HepG2 (cell line): ENCODE measurements around the gene SESN3. TPM values are rescaled to one million over a fixed set of nuclear protein-coding genes. Genes with fewer than 3 reads are reported as not detected.
A peak's percentile ranks its signal among the peaks of the same experiment; 100 is the strongest.

Source experiments
- ATAC-seq: fragments of 200-7000 bp; cut with Tn5 transposase; 3 replicates; pipeline ENCODE4 v1.9.1; 2020; ENCODE audit warnings: mild to moderate bottlenecking, moderate library complexity
- BruUV-seq: library from RNA; stranded (reverse); fragments of 400-500 nt; replicated peaks from 2 replicates; lab custom pipeline; 2021; lab: Mats Ljungman, UMichigan
- CTCF ChIA-PET: fragments of 300-600 bp; formaldehyde crosslinking; extraction: SDS; loops from one replicate; lab custom pipeline; 2021; ENCODE audit warnings: low total read pairs, inconsistent platforms, low intra/inter-chr PET ratio; lab: Yijun Ruan, JAX
- POLR2A ChIA-PET: fragments of 350-600 bp; sonication (Branson Sonifier 250); formaldehyde crosslinking; loops from one replicate; lab custom pipeline; 2020; ENCODE audit warnings: antibody characterized with exemption, inconsistent platforms; lab: Yijun Ruan, JAX
- DNase-seq: peaks from one replicate; pipeline ENCODE4 v3.0.0-alpha.2; 2015; ENCODE audit warnings: low spot score
- FAIRE-seq: peaks from 3 replicates; lab custom pipeline; 2011; peaks lifted over from hg19 to GRCh38; lab: Jason Lieb, UNC
- H2AFZ ChIP-seq: one replicate; pipeline ENCODE4 v1.6.1; 2011; ENCODE audit warnings: low read length, inconsistent platforms
- H3K27ac ChIP-seq: fragments of 300-600 bp; 3 replicates; pipeline ENCODE4 v1.8.0; 2011; ENCODE audit warnings: mixed run types, mild to moderate bottlenecking, mixed read lengths, low read length, inconsistent platforms; ENCODE audit not compliant: insufficient read depth; ENCODE audit errors: extremely low read length
- H3K27me3 ChIP-seq, 2 experiments: fragments of 200-600 bp in 1 of 2; 2 replicates in 1 of 2; 3 replicates in 1 of 2; pipeline versions ENCODE4 v1.6.0 to v1.8.0; 2011; ENCODE audit warnings: low read length in 2 of 2, mild to moderate bottlenecking in 2 of 2, moderate library complexity in 2 of 2, inconsistent platforms in 1 of 2; ENCODE audit not compliant: insufficient read depth in 2 of 2, control insufficient read depth in 1 of 2
- H3K36me3 ChIP-seq, 2 experiments: fragments of 200-600 bp in 1 of 2; replicated peaks in 1 of 2; 2 replicates in 1 of 2; 3 replicates in 1 of 2; pipeline versions ENCODE4 v1.5.1 to v1.8.0; 2011; ENCODE audit warnings: low read length in 2 of 2, inconsistent platforms in 1 of 2; ENCODE audit not compliant: insufficient read depth in 2 of 2, control insufficient read depth in 1 of 2
- H3K4me1 ChIP-seq: 2 replicates; pipeline ENCODE4 v1.5.1; 2012; ENCODE audit warnings: low read length, inconsistent platforms; ENCODE audit not compliant: insufficient read depth
- H3K4me2 ChIP-seq: 2 replicates; pipeline ENCODE4 v1.6.0; 2011; ENCODE audit warnings: low read depth, low read length, inconsistent platforms
- H3K4me3 ChIP-seq, 3 experiments: fragments of 200-600 bp in 1 of 3; sonication (generic), shearing (Covaris generic) in 1 of 3; replicated peaks in 1 of 3; 2 replicates each; pipeline ENCODE4 v1.5.1; 2011 to 2016; ENCODE audit warnings: low read length in 3 of 3, inconsistent platforms in 2 of 3, low read depth in 2 of 3, mild to moderate bottlenecking in 2 of 3, control low read depth in 1 of 3, mixed read lengths in 1 of 3; ENCODE audit not compliant: insufficient read depth in 1 of 3
- H3K79me2 ChIP-seq: one replicate; pipeline ENCODE4 v1.6.1; 2011; ENCODE audit warnings: low read length, inconsistent platforms; ENCODE audit not compliant: insufficient read depth
- H3K9ac ChIP-seq: 2 replicates; pipeline ENCODE4 v1.6.0; 2011; ENCODE audit warnings: mild to moderate bottlenecking, low read depth, low read length, inconsistent platforms; ENCODE audit not compliant: insufficient read depth
- H3K9me3 ChIP-seq: 2 replicates; pipeline ENCODE4 v1.5.1; 2012; ENCODE audit warnings: mild to moderate bottlenecking, low read length
- H4K20me1 ChIP-seq: 2 replicates; pipeline ENCODE4 v1.6.0; 2011; ENCODE audit warnings: inconsistent platforms, mild to moderate bottlenecking, low read length, moderate library complexity; ENCODE audit not compliant: insufficient read depth
- AHR ChIP-seq: IDR thresholded peaks from 2 replicates; pipeline ENCODE4 v1.6.1; 2018; ENCODE audit warnings: missing genetic modification reagents, missing compliant biosample characterization
- CHD2 ChIP-seq: IDR thresholded peaks from 2 replicates; pipeline ENCODE4 v1.6.1; 2011; ENCODE audit warnings: low read depth, low read length, improper control_type of control experiment
- CREB1 ChIP-seq, 2 experiments: fragments of 450-650 bp in 1 of 2; IDR thresholded peaks; 2 replicates each; pipeline ENCODE4 v1.6.1; 2016 to 2017; ENCODE audit warnings: control low read depth in 1 of 2, mild to moderate bottlenecking in 1 of 2, missing compliant biosample characterization in 1 of 2, missing genetic modification characterization in 1 of 2
- GLI4 ChIP-seq: sonication (generic); formaldehyde crosslinking; IDR thresholded peaks from 2 replicates; pipeline ENCODE4 v1.5.1; 2020; ENCODE audit warnings: missing genetic modification reagents, mild to moderate bottlenecking, moderate library complexity, borderline replicate concordance
- HNRNPLL ChIP-seq: fragments of 200-400 bp; formaldehyde crosslinking; IDR thresholded peaks from 2 replicates; pipeline ENCODE4 v1.6.1; 2017; ENCODE audit warnings: mild to moderate bottlenecking, low read depth, low read length; ENCODE audit not compliant: poor library complexity, severe bottlenecking
- IRX3 ChIP-seq: sonication (generic); formaldehyde crosslinking; IDR thresholded peaks from 2 replicates; pipeline ENCODE4 v1.8.1; 2023; ENCODE audit warnings: mild to moderate bottlenecking, low read depth, missing genetic modification reagents, borderline replicate concordance
- MTA1 ChIP-seq: sonication (generic); formaldehyde crosslinking; IDR thresholded peaks from 2 replicates; pipeline ENCODE4 v1.4.0; 2020; ENCODE audit warnings: missing genetic modification reagents, mild to moderate bottlenecking, borderline replicate concordance
- NFE2L1 ChIP-seq: sonication (generic); formaldehyde crosslinking; IDR thresholded peaks from 2 replicates; pipeline ENCODE4 v1.4.0; 2020; ENCODE audit warnings: missing genetic modification reagents, mild to moderate bottlenecking, borderline replicate concordance
- RAD21 ChIP-seq: fragments of 450-650 bp; formaldehyde crosslinking; IDR thresholded peaks from 2 replicates; pipeline ENCODE4 v1.5.0; 2020; ENCODE audit warnings: mild to moderate bottlenecking
- SKIL ChIP-seq: sonication (generic); formaldehyde crosslinking; IDR thresholded peaks from 2 replicates; pipeline ENCODE4 v1.8.0; 2022; ENCODE audit warnings: missing genetic modification reagents, mild to moderate bottlenecking, moderate library complexity, borderline replicate concordance
- TSC22D2 ChIP-seq: sonication (generic); formaldehyde crosslinking; IDR thresholded peaks from 2 replicates; pipeline ENCODE4 v1.5.1; 2020; ENCODE audit warnings: missing genetic modification reagents, mild to moderate bottlenecking, borderline replicate concordance
- ZBTB39 ChIP-seq: sonication (generic); formaldehyde crosslinking; IDR thresholded peaks from 2 replicates; pipeline ENCODE4 v1.5.0; 2020; ENCODE audit warnings: missing genetic modification reagents
- ZKSCAN8 ChIP-seq: IDR thresholded peaks from 2 replicates; pipeline ENCODE4 v1.6.1; 2016; ENCODE audit warnings: borderline replicate concordance, missing genetic modification reagents, missing compliant biosample characterization
- ZNF282 ChIP-seq: fragments of 450-650 bp; IDR thresholded peaks from 2 replicates; pipeline ENCODE4 v1.6.1; 2018; ENCODE audit not compliant: partially characterized antibody
- ZNF543 ChIP-seq: sonication (generic); formaldehyde crosslinking; IDR thresholded peaks from 2 replicates; pipeline ENCODE4 v1.4.0; 2020; ENCODE audit warnings: mild to moderate bottlenecking, missing genetic modification reagents
- ZNF710 ChIP-seq: sonication (generic); formaldehyde crosslinking; IDR thresholded peaks from 2 replicates; pipeline ENCODE4 v1.5.0; 2020; ENCODE audit warnings: mild to moderate bottlenecking, missing genetic modification reagents, borderline replicate concordance
- ZNF737 ChIP-seq: sonication (generic); formaldehyde crosslinking; IDR thresholded peaks from 2 replicates; pipeline ENCODE4 v1.5.0; 2020; ENCODE audit warnings: missing genetic modification reagents, mild to moderate bottlenecking, borderline replicate concordance
- WGBS: methylation state at CpG from one replicate; pipeline ENCODE4 v1.1.6; 2017; ENCODE audit warnings: low lambda C conversion rate; 5-methylcytosine and 5-hydroxymethylcytosine counted together
- in situ Hi-C: cut with HindIII; loops from 2 replicates; pipeline ENCODE4 v1.10.0; 2017; ENCODE audit warnings: low pct_unique_long_range_greater_than_20kb; ENCODE audit not compliant: extremely low pct_ligation_motif_present
- intact Hi-C: fragments of 100-400 bp; cut with micrococcal nuclease; formaldehyde crosslinking; loops from one replicate; pipeline ENCODE4 v1.10.0; 2022; ENCODE audit not compliant: unreplicated experiment
- polyA plus RNA-seq, 8 experiments: library from polyadenylated mRNA; depleted of rRNA in 3 of 8; stranded (reverse) in 7 of 8; unstranded in 1 of 8; fragments of >200 nt; fragmentation: Illumina TruSeq in 4 of 8; extraction: Trizol in 4 of 8; gene quantifications; 2 replicates each; pipeline versions ENCODE4 v1.2.1 to v1.2.3, GENCODE V29; 2011 to 2016; ENCODE audit warnings: low read depth in 4 of 8, missing spikeins in 1 of 8, mixed read lengths in 1 of 8; ENCODE audit not compliant: insufficient read depth in 1 of 8
- total RNA-seq, 5 experiments: library from RNA; depleted of rRNA; stranded (reverse); fragments of >200 nt; fragmentation: Illumina TruSeq; extraction: Trizol; gene quantifications; 2 replicates each; pipeline ENCODE4 v1.2.3, GENCODE V29; 2016; ENCODE audit warnings: low read depth in 1 of 5

Gene SESN3
- total and polyA plus RNA-seq, 2 of the 13 experiments (the other 11 are each of a cell fraction or from before 2014, with no cell fraction given): 0.53 to 0.86 TPM

- intact Hi-C loops: loop anchor here (1.0 to 5.0 kb wide), 5 partner anchors 60 to 554 kb away; partner anchors contain the start of gene SESN3
- in situ Hi-C loops: loop anchor here (5.0 to 10.0 kb wide), 3 partner anchors 214 to 616 kb away; no protein-coding TSS in a partner anchor
- Histone ChIP-seq H3K9ac (no peak overlapping the region), H3K79me2 (no peaks in the 10 kb centered on the region), H3K27ac (no peak overlapping the region), H3K4me2 (peak overlapping the region; percentile 78), H3K4me1 (peaks cover 44% of the 10 kb centered on the region), H3K36me3 (no peaks in the 10 kb centered on the region), H3K9me3 (no peaks in the 10 kb centered on the region), H3K4me3 (peak overlapping the region in 1 of 3 experiments; percentile 48; a peak in 1 of 6 replicates), H2AFZ (no peak overlapping the region), H3K27me3 (no peaks in the 10 kb centered on the region; a peak in 1 of 5 replicates), H4K20me1 (no peaks in the 10 kb centered on the region)
- BruUV-seq: no TSS peak
- 78% methylated on average over 48 of the region's 55 CpGs for WGBS
- no peak for FAIRE-seq
- POLR2A ChIA-PET: interaction anchor here (1.1 kb wide), 1 partner anchor 84 kb away, joined by 3 read pairs; no protein-coding TSS in a partner anchor
- CTCF ChIA-PET: interaction anchor here (1.2 to 2.4 kb wide), 6 partner anchors 82 to 1276 kb away, joined by 3 to 35 read pairs (median 6); no protein-coding TSS in a partner anchor
- peak; percentile 89 for ATAC-seq
- DNase-seq: peak; percentile 78
- TF ChIP-seq HNRNPLL: peak; percentile 48
- TF ChIP-seq ZKSCAN8: no peak
- no peak for TF ChIP-seq ZBTB39 (CRISPR knock-in tag)
- TF ChIP-seq SKIL (CRISPR knock-in tag): no peak
- TF ChIP-seq IRX3 (CRISPR knock-in tag): no peak
- TF ChIP-seq CHD2: no peak
- TF ChIP-seq ZNF737: no peak
- TF ChIP-seq GLI4: no peak
- TF ChIP-seq ZNF543: no peak
- no peak for TF ChIP-seq AHR (CRISPR knock-in tag)
- TF ChIP-seq NFE2L1 (CRISPR knock-in tag): no peak
- TF ChIP-seq MTA1: no peak
- peak; percentile 81 for TF ChIP-seq RAD21 (CRISPR knock-in tag)
- peak; percentile 25; the same call in 1 of the 2 replicates for TF ChIP-seq CREB1 (IDR thresholded peaks at IDR 0.05)
- TF ChIP-seq CREB1 (CRISPR knock-in tag; IDR thresholded peaks at IDR 0.05): no peak; the same call in 1 of the 2 replicates
- TF ChIP-seq TSC22D2 (CRISPR knock-in tag): no peak
- no peak for TF ChIP-seq ZNF710 (CRISPR knock-in tag)
- TF ChIP-seq ZNF282: no peak
Measured at GRCh38 chr11:95150956-95151684, 79.9 kb downstream of the SESN3 start.
